Large intestine (tissue), 3 donors: ENCODE data around the gene MYO5A. TPM values are rescaled to one million over a fixed set of nuclear protein-coding genes. Genes with fewer than 3 reads are reported as not detected.

Experiments
- DNase-seq, 2 donors: peaks; one replicate each; pipeline versions ENCODE4 v3.0.0 to v3.0.0-alpha.2; 2013
- H3K27ac ChIP-seq: one replicate; pipeline ENCODE4 v1.5.1; 2013; ENCODE audit warnings: low read length
- H3K27me3 ChIP-seq: 2 replicates; pipeline ENCODE4 v1.6.1; 2013; ENCODE audit warnings: low read length; ENCODE audit not compliant: control insufficient read depth, insufficient read depth
- H3K36me3 ChIP-seq: 2 replicates; pipeline ENCODE4 v1.6.1; 2013; ENCODE audit warnings: low read length; ENCODE audit not compliant: control insufficient read depth, insufficient read depth
- H3K4me1 ChIP-seq: one replicate; pipeline ENCODE4 v1.6.1; 2013; ENCODE audit warnings: low read length; ENCODE audit not compliant: control insufficient read depth, insufficient read depth
- H3K4me3 ChIP-seq: one replicate; pipeline ENCODE4 v1.5.1; 2013; ENCODE audit warnings: low read length
- H3K9me3 ChIP-seq: one replicate; pipeline ENCODE4 v1.6.1; 2013; ENCODE audit warnings: mild to moderate bottlenecking, low read depth, low read length, moderate library complexity; ENCODE audit not compliant: control insufficient read depth
- WGBS: methylation state at CpG from one replicate; pipeline ENCODE4 v1.1.5; 2013; ENCODE audit warnings: low lambda C conversion rate; ENCODE audit not compliant: insufficient coverage; 5-methylcytosine and 5-hydroxymethylcytosine counted together
- polyA plus RNA-seq: library from polyadenylated mRNA; unstranded; fragments of 120-200 nt; gene quantifications from one replicate; pipeline ENCODE4 v1.2.1, GENCODE V29; 2013

MYO5A gene
- polyA plus RNA-seq, 1 donor = 6.0 TPM

- H3K36me3 ChIP-seq = no peaks in the 10 kb centered on the region
- no peak for DNase-seq
- no peak overlapping the region for H3K4me3 ChIP-seq
- H3K27ac ChIP-seq = no peak overlapping the region
- H3K9me3 ChIP-seq = no peaks in the 10 kb centered on the region
- WGBS = no CpG with 5 or more reads among the region's 6 CpGs
- peaks cover 3% of the 10 kb centered on the region for H3K27me3 ChIP-seq
- no peaks in the 10 kb centered on the region for H3K4me1 ChIP-seq
Observed at GRCh38 chr15:52506549-52506948, 22.1 kb downstream of the MYO5A start.

- DNase-seq = no peak
- peaks cover 3% of the 10 kb centered on the region for H3K27me3 ChIP-seq
Observed at GRCh38 chr15:52505151-52505550, 23.5 kb downstream of the MYO5A start.

GRCh38 chr15:52503788-52504496 is 24.7 kb downstream of the MYO5A start:
- DNase-seq = no peak
- WGBS = 89% methylated on average over 4 of the region's 5 CpGs

More at GRCh38 chr15:52505151-52505550, 23.5 kb downstream of the MYO5A start:
- Histone ChIP-seq H3K4me1 (no peaks in the 10 kb centered on the region), H3K4me3 (no peak overlapping the region), H3K9me3 (no peaks in the 10 kb centered on the region), H3K27ac (no peak overlapping the region), H3K36me3 (no peaks in the 10 kb centered on the region)
- no CpG with 5 or more reads among the region's 6 CpGs for WGBS

GRCh38 chr15:52502608-52503007 is 26.1 kb downstream of the MYO5A start:
- Histone ChIP-seq H3K27ac (no peak overlapping the region), H3K4me3 (no peak overlapping the region), H3K36me3 (no peaks in the 10 kb centered on the region), H3K9me3 (no peaks in the 10 kb centered on the region), H3K4me1 (no peaks in the 10 kb centered on the region), H3K27me3 (peaks cover 3% of the 10 kb centered on the region)
- no peak for DNase-seq
- WGBS = 80% methylated on average over 1 of the region's 1 CpG

More at GRCh38 chr15:52503788-52504496, 24.7 kb downstream of the MYO5A start:
- H3K27me3 ChIP-seq = peaks cover 3% of the 10 kb centered on the region
- no peaks in the 10 kb centered on the region for H3K4me1 ChIP-seq
- no peaks in the 10 kb centered on the region for H3K9me3 ChIP-seq
- H3K36me3 ChIP-seq = no peaks in the 10 kb centered on the region
- H3K4me3 ChIP-seq = no peak overlapping the region
- H3K27ac ChIP-seq = no peak overlapping the region

- DNase-seq = no peak
- Histone ChIP-seq H3K27ac (no peak overlapping the region), H3K36me3 (no peaks in the 10 kb centered on the region), H3K4me3 (no peak overlapping the region), H3K4me1 (no peaks in the 10 kb centered on the region), H3K27me3 (no peaks in the 10 kb centered on the region), H3K9me3 (no peaks in the 10 kb centered on the region)
- WGBS = no CpG with 5 or more reads among the region's 3 CpGs
Observed at GRCh38 chr15:52499506-52499905, 29.2 kb downstream of the MYO5A start.

- DNase-seq = no peak
- Histone ChIP-seq H3K9me3 (no peaks in the 10 kb centered on the region), H3K4me3 (no peak overlapping the region), H3K27ac (no peak overlapping the region), H3K4me1 (no peaks in the 10 kb centered on the region), H3K27me3 (no peaks in the 10 kb centered on the region), H3K36me3 (no peaks in the 10 kb centered on the region)
Observed at GRCh38 chr15:52498706-52499105, 30.0 kb downstream of the MYO5A start.

- no peaks in the 10 kb centered on the region for H3K4me1 ChIP-seq
- H3K4me3 ChIP-seq = no peak overlapping the region
- WGBS = 89% methylated on average over 1 of the region's 6 CpGs
- no peaks in the 10 kb centered on the region for H3K36me3 ChIP-seq
- no peaks in the 10 kb centered on the region for H3K27me3 ChIP-seq
- H3K9me3 ChIP-seq = no peaks in the 10 kb centered on the region
- H3K27ac ChIP-seq = no peak overlapping the region
- no peak for DNase-seq
Observed at GRCh38 chr15:52496776-52497470, 31.8 kb downstream of the MYO5A start.

- no peak for DNase-seq
- no peaks in the 10 kb centered on the region for H3K9me3 ChIP-seq
- H3K27ac ChIP-seq = no peak overlapping the region
- H3K36me3 ChIP-seq = no peaks in the 10 kb centered on the region
- no peaks in the 10 kb centered on the region for H3K27me3 ChIP-seq
- no peaks in the 10 kb centered on the region for H3K4me1 ChIP-seq
- 62% methylated on average over 2 of the region's 4 CpGs for WGBS
- no peak overlapping the region for H3K4me3 ChIP-seq
Observed at GRCh38 chr15:52496175-52496574, 32.5 kb downstream of the MYO5A start.

- Histone ChIP-seq H3K36me3 (no peaks in the 10 kb centered on the region), H3K9me3 (no peaks in the 10 kb centered on the region), H3K27ac (no peak overlapping the region), H3K4me3 (no peak overlapping the region), H3K27me3 (no peaks in the 10 kb centered on the region), H3K4me1 (no peaks in the 10 kb centered on the region)
- no peak for DNase-seq
Observed at GRCh38 chr15:52495125-52495524, 33.6 kb downstream of the MYO5A start.

- no peak overlapping the region for H3K4me3 ChIP-seq
- no peaks in the 10 kb centered on the region for H3K36me3 ChIP-seq
- no peaks in the 10 kb centered on the region for H3K27me3 ChIP-seq
- 83% methylated on average over 1 of the region's 3 CpGs for WGBS
- H3K27ac ChIP-seq = no peak overlapping the region
- no peak for DNase-seq
- H3K4me1 ChIP-seq = no peaks in the 10 kb centered on the region
- no peaks in the 10 kb centered on the region for H3K9me3 ChIP-seq
Observed at GRCh38 chr15:52493968-52494367, 34.7 kb downstream of the MYO5A start.

- DNase-seq = no peak
- no peaks in the 10 kb centered on the region for H3K36me3 ChIP-seq
- no peaks in the 10 kb centered on the region for H3K27me3 ChIP-seq
- WGBS = 83% methylated on average over 1 of the region's 4 CpGs
- H3K27ac ChIP-seq = no peak overlapping the region
- no peak overlapping the region for H3K4me3 ChIP-seq
- H3K9me3 ChIP-seq = no peaks in the 10 kb centered on the region
- H3K4me1 ChIP-seq = no peaks in the 10 kb centered on the region
Observed at GRCh38 chr15:52492132-52492531, 36.5 kb downstream of the MYO5A start.
